ENCODE results near the gene CASK.

DNA sequence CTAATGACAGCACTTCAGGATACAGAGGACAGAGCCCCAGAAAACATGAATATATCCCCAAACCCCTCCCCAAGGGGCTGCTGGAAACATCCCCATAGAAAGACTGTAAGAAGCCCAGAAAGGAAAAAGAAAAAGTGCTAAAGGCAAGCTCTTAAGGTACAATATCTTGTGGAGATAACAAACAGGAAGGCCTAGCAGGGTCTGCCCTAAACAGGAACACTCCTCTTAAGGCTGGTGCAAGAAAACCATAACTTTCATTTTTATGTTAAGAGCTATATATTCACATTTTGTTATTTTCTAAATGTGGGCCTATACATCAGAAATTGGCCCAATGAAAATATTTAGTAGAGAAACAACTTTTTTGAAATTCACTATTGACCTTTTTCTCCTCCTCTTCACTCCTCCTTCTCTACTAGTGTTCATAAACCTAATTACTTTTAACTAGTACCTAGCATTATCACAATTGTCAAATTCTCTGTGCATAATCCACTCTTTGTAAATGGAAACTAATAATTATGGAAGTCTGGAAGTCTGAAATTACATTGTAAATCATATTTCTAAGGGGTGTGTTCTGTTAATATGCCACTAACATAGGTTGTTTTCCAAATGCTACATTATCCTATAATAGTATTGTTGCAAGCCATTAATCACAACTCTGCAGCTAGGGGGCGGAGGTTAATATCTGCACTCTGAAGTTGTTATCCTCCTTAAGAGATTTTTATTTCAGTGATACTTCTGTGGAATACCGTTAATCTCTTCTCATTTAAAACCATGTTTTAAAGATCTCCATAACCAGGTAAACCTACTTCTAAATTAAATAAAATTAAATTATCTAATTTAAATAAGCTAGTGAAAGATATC lies 59.8 kb downstream of the CASK start:
- TF ChIP-seq, protein P1, sequence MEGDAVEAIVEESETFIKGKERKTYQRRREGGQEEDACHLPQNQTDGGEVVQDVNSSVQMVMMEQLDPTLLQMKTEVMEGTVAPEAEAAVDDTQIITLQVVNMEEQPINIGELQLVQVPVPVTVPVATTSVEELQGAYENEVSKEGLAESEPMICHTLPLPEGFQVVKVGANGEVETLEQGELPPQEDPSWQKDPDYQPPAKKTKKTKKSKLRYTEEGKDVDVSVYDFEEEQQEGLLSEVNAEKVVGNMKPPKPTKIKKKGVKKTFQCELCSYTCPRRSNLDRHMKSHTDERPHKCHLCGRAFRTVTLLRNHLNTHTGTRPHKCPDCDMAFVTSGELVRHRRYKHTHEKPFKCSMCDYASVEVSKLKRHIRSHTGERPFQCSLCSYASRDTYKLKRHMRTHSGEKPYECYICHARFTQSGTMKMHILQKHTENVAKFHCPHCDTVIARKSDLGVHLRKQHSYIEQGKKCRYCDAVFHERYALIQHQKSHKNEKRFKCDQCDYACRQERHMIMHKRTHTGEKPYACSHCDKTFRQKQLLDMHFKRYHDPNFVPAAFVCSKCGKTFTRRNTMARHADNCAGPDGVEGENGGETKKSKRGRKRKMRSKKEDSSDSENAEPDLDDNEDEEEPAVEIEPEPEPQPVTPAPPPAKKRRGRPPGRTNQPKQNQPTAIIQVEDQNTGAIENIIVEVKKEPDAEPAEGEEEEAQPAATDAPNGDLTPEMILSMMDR (IDR thresholded peaks at IDR 0.05) = no peak
- TF ChIP-seq POLR2AphosphoS5 (IDR thresholded peaks at IDR 0.05; ENCODE audit: insufficient read depth in 1 of 2, low read depth in 1 of 2) (no peak), POLR2A (IDR thresholded peaks at IDR 0.05) (no peak)
